Daoy (cell line): ENCODE results near the gene MEF2B. TPM values are rescaled to one million over a fixed set of nuclear protein-coding genes. Genes with fewer than 3 reads are reported as not detected.
A peak's percentile ranks its signal among the peaks of the same experiment; 100 is the strongest.
"Not testable (repeated sequence)": the region's sequence is repeated elsewhere in the genome, so short reads cannot be mapped to it uniquely, and the experiment has no call there.

Source experiments
- DNase-seq: peaks from one replicate; pipeline ENCODE4 v3.0.0-alpha.2; 2015; ENCODE audit warnings: low read depth
- total RNA-seq: library from RNA; depleted of rRNA; stranded (reverse); fragments of >200 nt; shearing (Covaris generic); gene quantifications from 2 replicates; pipeline ENCODE4 v1.2.3, GENCODE V29; 2014

Gene MEF2B
- total RNA-seq, 1 experiment from 2014 or later, result 0.06 TPM

DNA sequence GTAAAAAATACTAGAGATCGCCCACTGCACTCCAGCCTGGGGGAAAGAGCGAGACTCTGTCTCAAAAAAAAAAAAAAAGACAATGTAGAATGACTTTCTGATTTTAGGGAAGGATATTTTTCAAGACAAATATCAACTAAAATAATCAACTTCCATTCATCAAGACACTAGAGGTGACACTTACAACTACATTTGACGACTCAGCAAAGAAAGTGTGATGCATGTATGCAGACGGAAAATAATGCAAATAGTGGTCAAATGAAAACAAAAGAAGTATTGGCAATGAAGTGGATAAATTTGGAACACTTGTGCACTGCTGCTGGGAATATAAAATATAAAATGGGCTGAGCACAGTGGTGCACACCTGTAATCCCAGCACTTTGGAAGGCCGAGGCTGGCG is 44.0 kb downstream of the MEF2B start:
- DNase-seq, result no peak

DNA sequence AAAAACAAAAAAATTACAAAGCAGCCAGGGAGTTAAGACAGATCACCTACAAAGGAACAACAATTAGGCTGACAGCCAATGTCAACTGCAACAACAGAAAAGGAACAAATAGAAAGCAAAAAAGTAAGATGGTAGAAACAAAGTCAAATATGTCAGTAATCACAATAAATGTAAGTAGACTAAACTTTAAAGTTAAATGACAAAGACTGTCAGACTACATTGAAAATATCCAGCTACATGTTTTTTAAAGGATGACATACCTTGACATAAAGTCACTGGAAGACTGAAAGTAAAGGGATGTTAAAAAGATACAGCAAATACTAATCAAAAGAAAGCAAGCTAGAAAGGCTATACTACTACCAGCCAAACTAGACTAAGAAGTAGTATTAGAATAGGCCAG is 46.7 kb downstream of the MEF2B start:
- DNase-seq, result no peak

GRCh38 chr19:19122902-19123301 is 47.2 kb downstream of the MEF2B start:
- no peak for DNase-seq

DNA sequence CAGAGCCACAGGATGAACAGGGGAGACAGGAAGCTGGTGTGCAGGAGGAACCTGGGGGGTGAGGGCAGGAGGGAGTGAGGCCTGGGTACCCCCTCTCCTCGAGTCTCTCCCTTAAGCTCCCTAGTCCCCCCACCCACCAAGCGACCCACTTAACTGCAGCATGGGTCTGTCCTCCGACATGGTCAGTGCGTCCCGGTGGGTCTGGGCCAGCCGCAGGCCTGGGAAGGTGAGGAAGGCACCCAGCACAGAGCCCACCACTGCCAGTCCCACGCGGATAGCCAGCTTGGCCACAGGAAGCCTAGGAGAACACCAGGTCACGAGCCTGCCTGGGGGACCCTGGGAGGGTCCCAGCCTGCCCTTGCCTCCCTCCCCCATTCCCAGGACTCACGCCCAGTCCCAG is 48.7 kb downstream of the MEF2B start:
- DNase-seq, result no peak

- peak; percentile 57 for DNase-seq
Observed at GRCh38 chr19:19120308-19121231, 49.5 kb downstream of the MEF2B start.

DNA sequence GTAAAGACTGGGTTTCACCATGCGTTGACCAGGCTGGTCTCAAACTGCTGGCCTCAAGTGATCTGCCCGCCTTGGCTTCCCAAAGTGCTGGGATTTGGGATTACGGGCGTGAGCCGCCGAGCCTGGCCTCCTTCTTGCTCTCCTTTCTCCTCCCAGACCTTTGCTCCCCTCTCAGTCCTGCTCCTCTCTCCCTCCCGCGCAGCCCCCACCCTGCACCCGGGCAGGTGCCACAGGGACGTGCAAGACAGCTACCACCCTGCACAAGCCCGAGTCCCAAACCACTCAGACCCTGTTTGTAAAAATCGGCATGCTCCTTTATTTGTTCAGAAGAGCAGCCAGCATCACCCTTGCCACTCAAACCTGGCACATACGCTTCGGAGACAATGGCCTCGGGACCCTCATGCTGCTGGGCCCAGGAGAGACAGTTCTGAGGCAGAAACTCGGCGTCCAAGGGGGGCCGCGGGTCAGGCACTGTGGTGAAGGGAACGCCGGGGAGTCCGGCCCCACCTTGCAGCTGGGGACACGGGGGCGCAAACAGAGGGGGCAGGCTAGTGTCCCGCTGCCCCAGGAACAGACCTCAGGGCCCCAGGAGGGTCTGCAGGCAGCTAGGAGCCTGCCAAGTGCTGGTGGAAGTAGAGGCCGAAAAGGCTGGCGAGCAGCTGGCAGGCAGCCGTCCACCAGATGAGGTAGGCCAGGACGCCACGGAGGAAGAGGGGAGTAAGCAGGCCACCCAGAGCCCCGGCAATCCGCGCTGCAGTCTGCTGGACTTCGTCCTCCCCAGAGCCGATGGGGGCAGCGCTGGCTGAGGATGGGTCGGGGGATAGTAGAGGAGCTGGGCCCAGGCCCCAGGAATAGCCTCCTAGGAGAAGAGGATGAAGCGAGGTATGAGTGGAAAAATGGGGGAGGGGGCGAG is 50.5 kb downstream of the MEF2B start:
- DNase-seq, result no peak

GRCh38 chr19:19115954-19116353 is 54.1 kb downstream of the MEF2B start:
- peak; percentile 53 for DNase-seq

- DNase-seq, result peak; percentile 65
Observed at GRCh38 chr19:19113040-19113626, 56.9 kb downstream of the MEF2B start.

- no peak for DNase-seq
Observed at GRCh38 chr19:19111967-19112580, 58.0 kb downstream of the MEF2B start.

DNA sequence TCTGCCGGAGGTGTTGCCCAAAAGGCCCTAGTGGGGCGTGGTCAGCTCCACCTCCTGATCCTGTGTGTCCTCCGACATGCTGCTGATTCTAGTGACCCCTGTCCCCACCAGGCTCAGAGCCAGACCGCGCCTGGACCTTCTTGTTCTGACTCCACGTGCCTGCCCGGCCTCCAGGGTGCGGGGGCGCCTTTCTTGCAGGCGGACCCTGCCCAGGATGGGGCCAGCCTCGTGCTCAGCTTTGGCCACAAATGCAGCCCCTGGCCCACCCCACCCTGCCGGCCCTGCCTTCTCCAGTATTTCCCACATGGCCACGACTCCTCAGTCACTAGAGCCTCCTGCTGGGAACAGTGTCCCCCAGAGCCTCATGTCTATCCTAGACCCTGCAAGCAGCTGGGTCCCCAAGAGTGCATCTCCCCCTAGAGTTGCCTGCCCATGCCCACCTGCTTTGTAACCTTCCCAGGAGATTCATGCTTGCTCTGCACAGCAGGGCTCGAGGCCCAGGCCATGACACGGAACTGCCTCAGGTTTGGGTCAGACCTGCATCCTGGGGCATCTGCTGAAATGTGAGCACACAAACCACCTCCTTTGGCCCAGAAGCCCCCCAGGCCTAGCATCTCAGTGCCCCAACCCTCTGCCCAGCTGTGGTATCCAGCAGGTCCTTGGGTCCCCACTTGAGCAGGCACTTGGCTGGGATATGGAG is 58.8 kb downstream of the MEF2B start:
- no peak for DNase-seq

- no peak for DNase-seq
Observed at GRCh38 chr19:19110410-19111135, 59.5 kb downstream of the MEF2B start.

DNA sequence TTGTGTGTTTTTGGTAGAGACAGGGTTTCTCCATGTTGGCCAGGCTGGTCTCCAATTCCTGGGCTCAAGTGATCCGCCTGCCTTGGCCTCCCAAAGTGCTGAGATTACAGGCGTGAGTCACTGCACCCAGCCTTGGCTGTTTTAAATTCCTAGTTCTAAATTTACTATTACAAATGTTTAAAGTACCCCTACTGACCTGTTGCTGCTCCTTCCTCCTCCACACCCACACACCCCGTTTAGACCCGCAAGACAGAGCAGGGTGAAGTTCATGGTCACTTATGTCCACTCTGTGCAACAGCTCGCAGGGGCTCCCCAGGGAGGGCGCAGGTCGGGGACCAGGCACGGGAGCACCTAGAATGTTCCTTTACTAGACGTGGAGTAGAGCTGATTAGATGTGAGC is 60.5 kb downstream of the MEF2B start:
- DNase-seq, result no peak

- DNase-seq, result no peak
Observed at GRCh38 chr19:19107654-19108053, 62.4 kb downstream of the MEF2B start.

DNA sequence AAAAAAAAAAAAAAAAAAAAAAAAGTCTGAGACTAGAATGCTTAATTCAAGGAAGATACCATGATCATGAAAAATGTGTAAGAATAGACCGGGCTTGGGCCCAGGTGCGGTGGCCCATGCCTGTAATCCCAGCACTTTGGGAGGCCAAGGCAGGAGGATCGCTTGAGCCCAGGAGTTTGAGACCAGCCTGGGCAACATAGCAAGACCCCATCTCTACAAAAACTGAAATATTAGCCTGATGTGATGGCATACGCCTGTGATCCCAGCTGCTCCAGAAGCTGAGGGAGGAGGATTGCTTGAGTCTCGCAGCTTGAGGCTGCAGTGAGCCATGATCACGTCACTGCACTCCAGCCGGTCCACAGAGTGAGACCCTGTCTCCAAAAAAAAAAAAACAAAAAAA is 63.1 kb downstream of the MEF2B start:
- not testable (repeated sequence) for DNase-seq

DNA sequence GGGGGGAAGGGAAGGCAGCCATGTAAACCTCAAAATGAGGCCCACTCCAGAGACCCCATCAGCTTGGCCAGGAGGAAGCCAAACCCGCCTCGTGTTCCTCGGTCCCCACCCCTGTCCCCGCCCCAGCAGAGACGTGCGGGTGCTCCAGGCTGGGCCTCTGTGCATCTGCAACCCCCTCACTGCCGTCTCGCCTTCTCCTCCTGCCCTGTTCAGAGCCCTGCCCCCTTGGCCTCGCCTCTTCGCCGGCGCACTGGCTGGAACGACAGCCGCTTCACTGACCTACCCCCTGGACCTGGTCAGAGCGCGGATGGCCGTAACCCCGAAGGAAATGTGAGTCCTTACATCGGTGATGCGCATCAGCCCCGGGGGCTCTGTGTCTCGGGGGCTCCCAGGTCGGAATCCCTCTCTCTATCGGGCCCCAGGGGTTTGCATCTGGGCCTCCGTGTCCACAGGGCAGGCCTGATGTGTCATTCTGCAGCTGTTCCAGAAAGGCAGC is 64.0 kb downstream of the MEF2B start:
- no peak for DNase-seq

DNA sequence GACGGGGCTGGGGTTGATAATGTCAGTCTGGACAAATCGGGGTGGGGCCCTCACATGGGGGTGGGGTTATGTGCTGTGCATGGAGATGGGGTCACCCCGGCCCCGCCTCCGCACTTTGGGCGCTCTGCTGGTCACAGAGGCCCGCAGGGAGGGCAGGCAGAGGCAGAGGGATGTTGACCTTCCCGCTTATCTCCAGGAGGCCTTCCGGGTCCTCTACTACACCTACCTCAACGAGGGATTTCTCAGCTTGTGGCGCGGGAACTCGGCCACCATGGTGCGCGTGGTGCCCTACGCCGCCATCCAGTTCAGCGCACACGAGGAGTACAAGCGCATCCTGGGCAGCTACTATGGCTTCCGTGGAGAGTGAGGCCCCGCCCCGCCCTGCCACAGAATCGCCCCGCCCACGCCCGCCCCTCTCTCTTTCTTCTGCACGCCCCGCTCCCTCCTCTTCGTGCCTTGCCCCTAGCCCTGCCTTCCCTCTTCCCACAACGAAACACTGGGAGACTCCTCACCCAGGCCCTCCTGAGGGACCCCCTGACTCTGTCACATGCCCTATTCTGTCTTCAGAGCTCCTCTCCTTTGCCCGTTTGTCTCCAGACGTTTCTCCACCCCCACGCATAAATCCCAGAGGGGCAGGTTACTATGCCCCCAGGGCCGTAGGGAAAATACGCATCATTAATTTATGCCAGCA is 64.6 kb downstream of the MEF2B start:
- peak; percentile 76 for DNase-seq

DNA sequence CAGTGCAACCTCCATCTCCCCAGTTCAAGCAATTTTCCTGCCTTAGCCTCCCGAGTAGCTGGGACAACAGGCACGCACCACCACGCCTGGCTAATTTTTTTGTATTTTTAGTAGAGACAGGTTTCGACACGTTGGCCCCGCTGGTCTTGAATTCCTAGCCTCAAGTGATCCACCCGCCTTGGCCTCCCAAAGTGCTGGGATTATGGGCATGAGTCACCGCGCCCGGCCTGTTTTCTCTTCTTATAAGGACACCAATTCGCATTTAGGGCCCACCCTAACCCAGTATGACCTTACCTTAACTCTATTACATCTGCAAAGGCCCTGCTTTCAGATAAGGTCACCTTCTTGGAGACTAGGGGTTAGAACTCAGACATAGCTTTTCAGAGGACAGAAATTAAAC is 66.9 kb downstream of the MEF2B start:
- no peak for DNase-seq

DNA sequence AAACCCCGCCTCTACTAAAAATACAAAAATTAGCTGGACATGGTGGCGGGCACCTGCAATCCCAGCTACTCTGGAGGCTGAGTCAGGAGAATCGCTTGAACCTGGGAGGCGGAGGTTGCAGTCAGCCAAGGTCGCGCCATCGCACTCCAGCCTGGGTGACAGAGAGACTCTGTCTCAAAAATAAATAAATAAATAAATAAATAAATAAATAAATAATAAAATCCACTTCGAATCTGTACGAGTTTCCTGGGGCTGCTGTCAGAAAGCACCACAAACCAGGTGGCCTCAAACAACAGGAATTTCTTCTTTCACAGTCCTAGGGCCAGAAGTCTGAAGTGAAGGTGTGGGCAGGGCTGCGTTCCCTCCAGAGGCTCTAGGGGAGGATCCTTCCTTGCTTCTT is 67.5 kb downstream of the MEF2B start:
- DNase-seq, result not testable (repeated sequence)

- no peak for DNase-seq
Observed at GRCh38 chr19:19101540-19101939, 68.5 kb downstream of the MEF2B start.
